Calu3 (cell line): ENCODE results near the gene PRKAG2. TPM values are rescaled to one million over a fixed set of nuclear protein-coding genes. Genes with fewer than 3 reads are reported as not detected.
A peak's percentile ranks its signal among the peaks of the same experiment; 100 is the strongest.

Source experiments
- BruUV-seq: library from RNA; stranded (reverse); fragments of 400-500 nt; replicated peaks from 2 replicates; lab custom pipeline; 2021; lab: Mats Ljungman, UMichigan
- CTCF ChIA-PET: fragments of 300-600 bp; sonication (Branson Sonifier 250); formaldehyde crosslinking; loops from one replicate; lab custom pipeline; 2022; ENCODE audit warnings: antibody characterized with exemption; lab: Charles Lee
- DNase-seq: peaks from one replicate; pipeline ENCODE4 v3.0.0; 2022
- H3K27ac Mint-ChIP-seq: one replicate; pipeline ENCODE4 v1.8.0; 2022; ENCODE audit warnings: mixed read lengths; ENCODE audit not compliant: unreplicated experiment
- H3K27me3 Mint-ChIP-seq: one replicate; pipeline ENCODE4 v1.8.0; 2022; ENCODE audit warnings: mixed read lengths; ENCODE audit not compliant: unreplicated experiment
- H3K36me3 Mint-ChIP-seq: one replicate; pipeline ENCODE4 v1.8.0; 2022; ENCODE audit warnings: mild to moderate bottlenecking, moderate library complexity, mixed read lengths; ENCODE audit not compliant: insufficient read depth, unreplicated experiment
- H3K4me1 Mint-ChIP-seq: one replicate; pipeline ENCODE4 v1.8.0; 2022; ENCODE audit warnings: mild to moderate bottlenecking, low read depth, mixed read lengths; ENCODE audit not compliant: unreplicated experiment
- H3K4me3 Mint-ChIP-seq: one replicate; pipeline ENCODE4 v1.8.0; 2022; ENCODE audit warnings: mild to moderate bottlenecking, low read depth, moderate library complexity, mixed read lengths; ENCODE audit not compliant: unreplicated experiment
- H3K9me3 Mint-ChIP-seq: one replicate; pipeline ENCODE4 v1.8.0; 2022; ENCODE audit warnings: low read depth, mixed read lengths; ENCODE audit not compliant: unreplicated experiment
- intact Hi-C: fragments of 100-400 bp; cut with micrococcal nuclease; formaldehyde crosslinking; loops from one replicate; pipeline ENCODE4 v1.10.0; 2022; ENCODE audit not compliant: unreplicated experiment
- total RNA-seq: library from RNA; stranded (reverse); gene quantifications from 2 replicates; pipeline ENCODE4 v1.2.3, GENCODE V29; 2022
- TF ChIP-seq, protein P1 (sequence below): fragments of 200-600 bp; IDR thresholded peaks from one replicate; pipeline ENCODE4 v1.8.0; 2022; ENCODE audit warnings: antibody characterized with exemption; ENCODE audit not compliant: unreplicated experiment

Gene PRKAG2
- total RNA-seq, 1 experiment from 2014 or later: 22.4 TPM

DNA sequence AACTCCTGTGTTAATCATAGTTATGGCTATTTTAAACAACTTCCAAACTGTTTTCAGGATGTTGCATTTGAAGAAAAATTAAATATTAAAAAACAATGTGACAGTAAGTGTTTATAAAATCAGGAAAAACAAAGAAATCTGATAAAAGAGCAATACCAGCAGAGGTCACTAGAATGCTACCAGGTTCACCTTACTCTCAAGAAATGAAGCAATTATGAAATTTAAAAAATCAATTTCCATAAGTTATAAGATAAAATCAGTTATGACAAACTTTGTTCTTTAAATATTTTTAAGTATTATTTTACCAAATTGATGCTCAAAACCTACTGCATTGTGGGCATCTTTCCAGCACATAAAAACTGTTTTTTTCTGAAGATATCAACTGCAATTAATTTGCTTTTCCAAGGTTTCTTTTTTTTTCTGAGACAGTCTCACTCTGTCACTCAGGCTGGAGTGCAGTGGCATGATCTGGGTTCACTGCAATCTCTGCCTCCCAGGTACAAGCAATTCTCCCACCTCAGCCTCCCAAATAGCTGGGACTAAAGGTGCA is 306.5 kb downstream of the PRKAG2 start:
- Mint-ChIP-seq H3K4me1 (no peaks in the 10 kb centered on the region), H3K36me3 (no peaks in the 10 kb centered on the region), H3K27me3 (no peaks in the 10 kb centered on the region), H3K4me3 (no peak overlapping the region), H3K27ac (no peak overlapping the region), H3K9me3 (no peaks in the 10 kb centered on the region)
- CTCF ChIA-PET: no interaction called here
- DNase-seq: no peak
- TF ChIP-seq, protein P1, sequence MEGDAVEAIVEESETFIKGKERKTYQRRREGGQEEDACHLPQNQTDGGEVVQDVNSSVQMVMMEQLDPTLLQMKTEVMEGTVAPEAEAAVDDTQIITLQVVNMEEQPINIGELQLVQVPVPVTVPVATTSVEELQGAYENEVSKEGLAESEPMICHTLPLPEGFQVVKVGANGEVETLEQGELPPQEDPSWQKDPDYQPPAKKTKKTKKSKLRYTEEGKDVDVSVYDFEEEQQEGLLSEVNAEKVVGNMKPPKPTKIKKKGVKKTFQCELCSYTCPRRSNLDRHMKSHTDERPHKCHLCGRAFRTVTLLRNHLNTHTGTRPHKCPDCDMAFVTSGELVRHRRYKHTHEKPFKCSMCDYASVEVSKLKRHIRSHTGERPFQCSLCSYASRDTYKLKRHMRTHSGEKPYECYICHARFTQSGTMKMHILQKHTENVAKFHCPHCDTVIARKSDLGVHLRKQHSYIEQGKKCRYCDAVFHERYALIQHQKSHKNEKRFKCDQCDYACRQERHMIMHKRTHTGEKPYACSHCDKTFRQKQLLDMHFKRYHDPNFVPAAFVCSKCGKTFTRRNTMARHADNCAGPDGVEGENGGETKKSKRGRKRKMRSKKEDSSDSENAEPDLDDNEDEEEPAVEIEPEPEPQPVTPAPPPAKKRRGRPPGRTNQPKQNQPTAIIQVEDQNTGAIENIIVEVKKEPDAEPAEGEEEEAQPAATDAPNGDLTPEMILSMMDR: peak; percentile 37
- BruUV-seq: no TSS peak
- intact Hi-C loops: loop anchor here (1.0 to 5.0 kb wide), 3 partner anchors 56 to 189 kb away; no protein-coding TSS in a partner anchor

DNA sequence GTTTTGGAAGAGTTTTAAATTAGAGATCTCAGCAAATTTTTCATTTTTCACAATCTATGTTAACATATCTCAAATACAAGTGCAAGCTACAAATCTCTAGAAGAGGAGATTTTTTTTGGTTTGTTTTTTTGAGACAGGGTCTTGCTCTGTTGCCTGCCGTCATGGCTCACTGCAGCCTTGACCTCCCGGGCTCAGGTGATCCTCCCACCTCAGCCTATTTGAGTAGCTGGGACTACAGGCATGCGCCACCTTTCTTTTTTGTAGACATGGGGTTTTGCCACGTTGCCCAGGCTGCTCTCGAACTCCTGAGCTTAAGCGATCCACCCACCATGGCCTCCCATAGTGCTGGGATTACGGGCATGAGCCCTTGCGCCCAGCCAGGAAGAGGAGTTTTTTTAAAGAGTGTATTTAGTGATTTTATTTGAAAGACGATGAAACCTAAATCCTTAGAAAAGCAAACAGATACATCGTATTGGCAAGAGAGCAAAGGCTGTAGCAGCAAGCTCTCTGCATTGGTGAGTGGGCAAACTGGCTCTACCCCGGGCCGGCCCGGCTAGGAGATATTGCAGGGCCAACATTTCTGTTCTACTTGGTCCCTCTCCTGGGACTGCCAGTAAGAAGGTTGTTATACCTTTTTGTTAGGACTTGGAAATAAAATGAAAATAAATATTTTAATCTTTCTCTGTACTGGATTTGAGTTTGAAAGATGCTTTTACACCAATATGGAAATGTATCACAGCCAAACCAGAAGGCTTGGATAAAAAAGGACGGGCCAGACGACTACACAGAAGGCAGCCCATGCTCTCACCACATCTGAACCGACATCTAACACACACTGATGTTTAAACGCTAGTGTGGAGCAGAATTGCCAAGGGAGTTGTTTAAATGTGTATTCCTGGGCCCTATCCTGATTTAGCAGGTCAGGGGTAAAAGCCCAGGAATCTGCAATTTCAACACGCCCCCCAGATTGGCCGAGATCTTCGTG is 307.7 kb downstream of the PRKAG2 start:
- intact Hi-C loops: no loop called here
- Mint-ChIP-seq H3K4me1 (no peaks in the 10 kb centered on the region), H3K36me3 (no peaks in the 10 kb centered on the region), H3K27ac (no peak overlapping the region), H3K4me3 (no peak overlapping the region), H3K9me3 (no peaks in the 10 kb centered on the region), H3K27me3 (no peaks in the 10 kb centered on the region)
- CTCF ChIA-PET: no interaction called here
- TF ChIP-seq, protein P1: no peak
- DNase-seq: no peak
- no TSS peak for BruUV-seq

DNA sequence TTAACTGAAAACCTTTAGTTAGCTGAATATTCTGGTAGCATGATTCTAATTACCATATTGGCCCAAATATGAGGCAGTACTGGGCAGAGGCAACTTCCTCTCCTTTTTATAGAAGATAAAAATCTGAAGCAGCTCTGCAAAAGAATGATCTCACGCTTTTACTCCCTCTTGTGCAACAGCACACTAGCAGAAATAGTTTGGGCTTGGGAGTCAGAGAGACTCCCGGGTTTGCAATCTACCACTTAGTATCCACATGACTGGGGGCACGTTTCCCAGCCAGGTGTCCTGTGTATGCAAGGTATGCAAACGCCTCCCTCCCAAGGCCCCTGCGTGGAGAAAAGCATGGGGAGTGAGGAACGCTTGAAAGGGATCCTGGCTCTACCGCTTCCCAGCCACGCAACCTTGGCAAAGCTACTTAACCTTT is 310.0 kb downstream of the PRKAG2 start:
- intact Hi-C loops: no loop called here
- no peaks in the 10 kb centered on the region for H3K9me3 Mint-ChIP-seq

DNA sequence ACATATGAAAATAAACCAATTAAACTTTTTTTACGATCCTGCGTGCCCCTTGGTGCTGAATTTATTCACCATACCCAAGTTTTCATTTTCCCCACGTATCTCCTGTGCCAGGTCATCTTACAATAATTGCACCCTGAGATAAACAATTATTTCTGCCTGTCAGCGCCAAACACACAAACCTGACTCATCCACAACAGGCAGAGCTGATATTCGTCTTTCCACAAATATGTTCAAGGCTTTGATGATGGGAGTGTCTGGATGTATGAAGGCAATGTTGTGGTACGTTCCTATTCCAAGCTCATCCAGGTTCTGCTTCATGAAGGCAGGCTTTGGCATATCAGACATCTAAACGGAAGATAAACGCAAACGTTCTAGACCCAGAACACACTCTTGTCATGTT is 311.4 kb downstream of the PRKAG2 start:
- intact Hi-C loops: no loop called here
- H3K27ac Mint-ChIP-seq: no peak overlapping the region
- BruUV-seq: no TSS peak
- no peaks in the 10 kb centered on the region for H3K36me3 Mint-ChIP-seq
- CTCF ChIA-PET: no interaction called here
- H3K4me3 Mint-ChIP-seq: no peak overlapping the region
- H3K9me3 Mint-ChIP-seq: no peaks in the 10 kb centered on the region
- H3K27me3 Mint-ChIP-seq: no peaks in the 10 kb centered on the region
- H3K4me1 Mint-ChIP-seq: no peaks in the 10 kb centered on the region
- TF ChIP-seq, protein P1: no peak
- no peak for DNase-seq

More for the DNA sequence above, 310.0 kb downstream of the PRKAG2 start:
- TF ChIP-seq, protein P1: no peak
- CTCF ChIA-PET: interaction anchor here (0.7 kb wide), 1 partner anchor 168 kb away, joined by 3 read pairs; no protein-coding TSS in a partner anchor
- H3K4me3 Mint-ChIP-seq: no peak overlapping the region
- no peaks in the 10 kb centered on the region for H3K27me3 Mint-ChIP-seq
- no peaks in the 10 kb centered on the region for H3K36me3 Mint-ChIP-seq
- H3K27ac Mint-ChIP-seq: no peak overlapping the region
- no TSS peak for BruUV-seq
- H3K4me1 Mint-ChIP-seq: no peaks in the 10 kb centered on the region
- DNase-seq: no peak
